HepG2 (cell line): Measurements from ENCODE around the gene MTG1. TPM values are rescaled to one million over a fixed set of nuclear protein-coding genes. Genes with fewer than 3 reads are reported as not detected.

ENCODE experiments used
- ATAC-seq: fragments of 200-7000 bp; cut with Tn5 transposase; 3 replicates; pipeline ENCODE4 v1.9.1; 2020; ENCODE audit warnings: mild to moderate bottlenecking, moderate library complexity
- BruUV-seq: library from RNA; stranded (reverse); fragments of 400-500 nt; replicated peaks from 2 replicates; lab custom pipeline; 2021; lab: Mats Ljungman, UMichigan
- CTCF ChIA-PET: fragments of 300-600 bp; formaldehyde crosslinking; extraction: SDS; loops from one replicate; lab custom pipeline; 2021; ENCODE audit warnings: low total read pairs, inconsistent platforms, low intra/inter-chr PET ratio; lab: Yijun Ruan, JAX
- POLR2A ChIA-PET: fragments of 350-600 bp; sonication (Branson Sonifier 250); formaldehyde crosslinking; loops from one replicate; lab custom pipeline; 2020; ENCODE audit warnings: antibody characterized with exemption, inconsistent platforms; lab: Yijun Ruan, JAX
- DNase-seq: peaks from one replicate; pipeline ENCODE4 v3.0.0-alpha.2; 2015; ENCODE audit warnings: low spot score
- FAIRE-seq: peaks from 3 replicates; lab custom pipeline; 2011; peaks lifted over from hg19 to GRCh38; lab: Jason Lieb, UNC
- H2AFZ ChIP-seq: one replicate; pipeline ENCODE4 v1.6.1; 2011; ENCODE audit warnings: low read length, inconsistent platforms
- H3K27ac ChIP-seq: fragments of 300-600 bp; 3 replicates; pipeline ENCODE4 v1.8.0; 2011; ENCODE audit warnings: mixed run types, mild to moderate bottlenecking, mixed read lengths, low read length, inconsistent platforms; ENCODE audit not compliant: insufficient read depth; ENCODE audit errors: extremely low read length
- H3K27me3 ChIP-seq, 2 experiments: fragments of 200-600 bp in 1 of 2; 2 replicates in 1 of 2; 3 replicates in 1 of 2; pipeline versions ENCODE4 v1.6.0 to v1.8.0; 2011; ENCODE audit warnings: low read length in 2 of 2, mild to moderate bottlenecking in 2 of 2, moderate library complexity in 2 of 2, inconsistent platforms in 1 of 2; ENCODE audit not compliant: insufficient read depth in 2 of 2, control insufficient read depth in 1 of 2
- H3K36me3 ChIP-seq, 2 experiments: fragments of 200-600 bp in 1 of 2; replicated peaks in 1 of 2; 2 replicates in 1 of 2; 3 replicates in 1 of 2; pipeline versions ENCODE4 v1.5.1 to v1.8.0; 2011; ENCODE audit warnings: low read length in 2 of 2, inconsistent platforms in 1 of 2; ENCODE audit not compliant: insufficient read depth in 2 of 2, control insufficient read depth in 1 of 2
- H3K4me1 ChIP-seq: 2 replicates; pipeline ENCODE4 v1.5.1; 2012; ENCODE audit warnings: low read length, inconsistent platforms; ENCODE audit not compliant: insufficient read depth
- H3K4me2 ChIP-seq: 2 replicates; pipeline ENCODE4 v1.6.0; 2011; ENCODE audit warnings: low read depth, low read length, inconsistent platforms
- H3K4me3 ChIP-seq, 3 experiments: fragments of 200-600 bp in 1 of 3; sonication (generic), shearing (Covaris generic) in 1 of 3; replicated peaks in 1 of 3; 2 replicates each; pipeline ENCODE4 v1.5.1; 2011 to 2016; ENCODE audit warnings: low read length in 3 of 3, inconsistent platforms in 2 of 3, low read depth in 2 of 3, mild to moderate bottlenecking in 2 of 3, control low read depth in 1 of 3, mixed read lengths in 1 of 3; ENCODE audit not compliant: insufficient read depth in 1 of 3
- H3K79me2 ChIP-seq: one replicate; pipeline ENCODE4 v1.6.1; 2011; ENCODE audit warnings: low read length, inconsistent platforms; ENCODE audit not compliant: insufficient read depth
- H3K9ac ChIP-seq: 2 replicates; pipeline ENCODE4 v1.6.0; 2011; ENCODE audit warnings: mild to moderate bottlenecking, low read depth, low read length, inconsistent platforms; ENCODE audit not compliant: insufficient read depth
- H3K9me3 ChIP-seq: 2 replicates; pipeline ENCODE4 v1.5.1; 2012; ENCODE audit warnings: mild to moderate bottlenecking, low read length
- H4K20me1 ChIP-seq: 2 replicates; pipeline ENCODE4 v1.6.0; 2011; ENCODE audit warnings: inconsistent platforms, mild to moderate bottlenecking, low read length, moderate library complexity; ENCODE audit not compliant: insufficient read depth
- GATAD1 ChIP-seq: IDR thresholded peaks from 2 replicates; pipeline ENCODE4 v1.6.1; 2016; ENCODE audit warnings: missing genetic modification reagents, missing compliant biosample characterization
- HMGXB4 ChIP-seq, 2 experiments: sonication (generic) in 1 of 2; formaldehyde crosslinking in 1 of 2; IDR thresholded peaks; 2 replicates each; pipeline versions ENCODE4 v1.4.0 to v1.6.1; 2018 to 2020; ENCODE audit warnings: missing genetic modification reagents in 2 of 2, borderline replicate concordance in 1 of 2, low read depth in 1 of 2, mild to moderate bottlenecking in 1 of 2, missing biosample characterization in 1 of 2
- KDM1A ChIP-seq: IDR thresholded peaks from 2 replicates; pipeline ENCODE4 v1.6.1; 2016; ENCODE audit warnings: missing compliant biosample characterization
- KDM2A ChIP-seq: sonication (generic); formaldehyde crosslinking; IDR thresholded peaks from 2 replicates; pipeline ENCODE4 v1.4.0; 2020; ENCODE audit warnings: low read depth, missing genetic modification reagents, borderline replicate concordance
- MNT ChIP-seq: fragments of 450-650 bp; IDR thresholded peaks from 2 replicates; pipeline ENCODE4 v1.6.1; 2016
- MXD1 ChIP-seq: sonication (generic); formaldehyde crosslinking; IDR thresholded peaks from 2 replicates; pipeline ENCODE4 v1.4.0; 2020; ENCODE audit warnings: mild to moderate bottlenecking, missing genetic modification reagents
- NCOR1 ChIP-seq: fragments of 200-600 bp; sonication (generic); IDR thresholded peaks from 2 replicates; pipeline ENCODE4 v1.7.0; 2017; ENCODE audit warnings: antibody characterized with exemption, low read length, borderline replicate concordance
- NFIB ChIP-seq: sonication (generic); formaldehyde crosslinking; IDR thresholded peaks from 2 replicates; pipeline ENCODE4 v1.9.0; 2021; ENCODE audit warnings: missing genetic modification reagents, mild to moderate bottlenecking, borderline replicate concordance
- RFX1 ChIP-seq: fragments of 450-650 bp; IDR thresholded peaks from 2 replicates; pipeline ENCODE4 v1.6.1; 2017
- SALL1 ChIP-seq: sonication (generic); formaldehyde crosslinking; IDR thresholded peaks from 2 replicates; pipeline ENCODE4 v1.8.0; 2022; ENCODE audit warnings: mild to moderate bottlenecking, missing genetic modification reagents
- USF2 ChIP-seq, 2 experiments: sonication (generic) in 1 of 2; formaldehyde crosslinking in 1 of 2; IDR thresholded peaks; 2 replicates each; pipeline versions ENCODE4 v1.5.1 to v1.6.1; 2011 to 2020; ENCODE audit warnings: borderline replicate concordance in 1 of 2, low read depth in 1 of 2, low read length in 1 of 2, mild to moderate bottlenecking in 1 of 2, missing genetic modification reagents in 1 of 2, moderate library complexity in 1 of 2
- ZBTB7B ChIP-seq: sonication (generic); formaldehyde crosslinking; IDR thresholded peaks from 2 replicates; pipeline ENCODE4 v1.4.0; 2020; ENCODE audit warnings: missing genetic modification reagents
- WGBS: methylation state at CpG from one replicate; pipeline ENCODE4 v1.1.6; 2017; ENCODE audit warnings: low lambda C conversion rate; 5-methylcytosine and 5-hydroxymethylcytosine counted together
- in situ Hi-C: cut with HindIII; loops from 2 replicates; pipeline ENCODE4 v1.10.0; 2017; ENCODE audit warnings: low pct_unique_long_range_greater_than_20kb; ENCODE audit not compliant: extremely low pct_ligation_motif_present
- intact Hi-C: fragments of 100-400 bp; cut with micrococcal nuclease; formaldehyde crosslinking; loops from one replicate; pipeline ENCODE4 v1.10.0; 2022; ENCODE audit not compliant: unreplicated experiment
- polyA plus RNA-seq, 8 experiments: library from polyadenylated mRNA; depleted of rRNA in 3 of 8; stranded (reverse) in 7 of 8; unstranded in 1 of 8; fragments of >200 nt; fragmentation: Illumina TruSeq in 4 of 8; extraction: Trizol in 4 of 8; gene quantifications; 2 replicates each; pipeline versions ENCODE4 v1.2.1 to v1.2.3, GENCODE V29; 2011 to 2016; ENCODE audit warnings: low read depth in 4 of 8, missing spikeins in 1 of 8, mixed read lengths in 1 of 8; ENCODE audit not compliant: insufficient read depth in 1 of 8
- total RNA-seq, 5 experiments: library from RNA; depleted of rRNA; stranded (reverse); fragments of >200 nt; fragmentation: Illumina TruSeq; extraction: Trizol; gene quantifications; 2 replicates each; pipeline ENCODE4 v1.2.3, GENCODE V29; 2016; ENCODE audit warnings: low read depth in 1 of 5

MTG1 gene
- total and polyA plus RNA-seq, 2 of the 13 experiments (the other 11 are each of a cell fraction or from before 2014, with no cell fraction given) = 42.0 to 103 TPM

GRCh38 chr10:133467286-133467911 lies 73.4 kb downstream of the MTG1 start:
- H3K27me3 ChIP-seq = no peaks in the 10 kb centered on the region
- no TSS peak for BruUV-seq
- peaks cover 12% of the 10 kb centered on the region for H3K4me1 ChIP-seq
- H3K4me2 ChIP-seq = no peak overlapping the region
- H3K4me3 ChIP-seq = no peak overlapping the region
- intact Hi-C loops (no loop called here), in situ Hi-C loops (no loop called here)
- H4K20me1 ChIP-seq = no peaks in the 10 kb centered on the region
- no peaks in the 10 kb centered on the region for H3K36me3 ChIP-seq
- H3K79me2 ChIP-seq = no peaks in the 10 kb centered on the region
- H3K27ac ChIP-seq = no peak overlapping the region
- H3K9ac ChIP-seq = no peak overlapping the region
- H2AFZ ChIP-seq = no peak overlapping the region
- ChIA-PET CTCF (no interaction called here), POLR2A (no interaction called here)
- DNase-seq (no peak), ATAC-seq (no peak), FAIRE-seq (no peak)
- 72% methylated on average over 16 of the region's 17 CpGs for WGBS
- H3K9me3 ChIP-seq = no peaks in the 10 kb centered on the region
- TF ChIP-seq HMGXB4 (CRISPR knock-in tag; IDR thresholded peaks at IDR 0.05; ENCODE audit: borderline replicate concordance in 1 of 2, low read depth in 1 of 2) (no peak), MXD1 (no peak), KDM2A (no peak), RFX1 (no peak), NFIB (CRISPR knock-in tag) (no peak), GATAD1 (CRISPR knock-in tag) (no peak), ZBTB7B (CRISPR knock-in tag) (no peak), KDM1A (CRISPR knock-in tag) (no peak), USF2 (IDR thresholded peaks at IDR 0.05; ENCODE audit: low read depth, low read length) (0 out of 2 replicates have a peak, but pooled peaks have one; percentile 24), USF2 (CRISPR knock-in tag; IDR thresholded peaks at IDR 0.05; ENCODE audit: borderline replicate concordance) (no peak), SALL1 (CRISPR knock-in tag) (no peak), NCOR1 (no peak), MNT (peak; percentile 35; the same call in 1 of the 2 replicates)
